ENCODE data around the gene CCL26.

Gene CCL26

GRCh38 chr7:75756991-75757676 is 14.9 kb downstream of the CCL26 start:
- H3K9me3 ChIP-seq (ENCODE audit: control insufficient read depth, insufficient read depth, low read length), result no peaks in the 10 kb centered on the region
- H3K4me1 ChIP-seq (ENCODE audit: control insufficient read depth, insufficient read depth, low read length), result no peaks in the 10 kb centered on the region
- H3K36me3 ChIP-seq (ENCODE audit: control insufficient read depth, insufficient read depth, low read length), result no peaks in the 10 kb centered on the region
- no peak overlapping the region for H3K4me3 ChIP-seq (ENCODE audit: low read depth, low read length)
- no peak overlapping the region for H3K9ac ChIP-seq (ENCODE audit: low read depth, low read length)
- no peaks in the 10 kb centered on the region for H3K27me3 ChIP-seq (ENCODE audit: control insufficient read depth, insufficient read depth, low read length)

- Histone ChIP-seq H3K9me3 (ENCODE audit: control insufficient read depth, insufficient read depth, low read length) (no peaks in the 10 kb centered on the region), H3K4me1 (ENCODE audit: control insufficient read depth, insufficient read depth, low read length) (no peaks in the 10 kb centered on the region), H3K27me3 (ENCODE audit: control insufficient read depth, insufficient read depth, low read length) (no peaks in the 10 kb centered on the region), H3K9ac (ENCODE audit: low read depth, low read length) (no peak overlapping the region), H3K36me3 (ENCODE audit: control insufficient read depth, insufficient read depth, low read length) (no peaks in the 10 kb centered on the region), H3K4me3 (ENCODE audit: low read depth, low read length) (no peak overlapping the region)
Measured at GRCh38 chr7:75756206-75756990, 15.6 kb downstream of the CCL26 start.

DNA sequence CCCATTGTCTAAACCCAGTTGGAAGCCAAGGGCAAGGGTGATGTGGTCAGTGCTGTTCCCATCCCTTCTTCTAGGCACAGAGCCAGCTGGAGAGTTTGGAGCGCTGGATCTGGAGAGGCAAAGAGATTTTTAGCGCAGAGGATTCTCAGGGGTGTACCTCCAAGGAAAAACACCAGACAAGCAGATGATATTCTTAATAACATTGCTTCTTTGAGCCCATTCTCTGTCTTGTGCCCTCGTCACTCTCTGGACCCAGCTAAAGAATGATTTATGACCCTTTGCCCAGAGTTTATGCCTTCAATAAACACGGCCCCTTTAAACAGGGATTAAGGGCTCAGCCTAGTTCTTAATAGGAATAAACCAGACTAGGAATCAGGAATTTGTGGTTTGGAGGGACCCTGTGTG is 28.6 kb downstream of the CCL26 start:
- Histone ChIP-seq H3K4me3 (ENCODE audit: low read depth, low read length) (no peak overlapping the region), H3K27me3 (ENCODE audit: control insufficient read depth, insufficient read depth, low read length) (no peaks in the 10 kb centered on the region), H3K4me1 (ENCODE audit: control insufficient read depth, insufficient read depth, low read length) (no peaks in the 10 kb centered on the region), H3K9me3 (ENCODE audit: control insufficient read depth, insufficient read depth, low read length) (no peaks in the 10 kb centered on the region), H3K36me3 (ENCODE audit: control insufficient read depth, insufficient read depth, low read length) (no peaks in the 10 kb centered on the region), H3K9ac (ENCODE audit: low read depth, low read length) (no peak overlapping the region)

- Histone ChIP-seq H3K9ac (ENCODE audit: low read depth, low read length) (no peak overlapping the region), H3K27me3 (ENCODE audit: control insufficient read depth, insufficient read depth, low read length) (peaks cover 7% of the 10 kb centered on the region), H3K4me1 (ENCODE audit: control insufficient read depth, insufficient read depth, low read length) (peaks cover 4% of the 10 kb centered on the region), H3K9me3 (ENCODE audit: control insufficient read depth, insufficient read depth, low read length) (no peaks in the 10 kb centered on the region), H3K36me3 (ENCODE audit: control insufficient read depth, insufficient read depth, low read length) (no peaks in the 10 kb centered on the region), H3K4me3 (ENCODE audit: low read depth, low read length) (peak overlapping the region; percentile 19)
Measured at GRCh38 chr7:75740846-75741497, 31.0 kb downstream of the CCL26 start.

DNA sequence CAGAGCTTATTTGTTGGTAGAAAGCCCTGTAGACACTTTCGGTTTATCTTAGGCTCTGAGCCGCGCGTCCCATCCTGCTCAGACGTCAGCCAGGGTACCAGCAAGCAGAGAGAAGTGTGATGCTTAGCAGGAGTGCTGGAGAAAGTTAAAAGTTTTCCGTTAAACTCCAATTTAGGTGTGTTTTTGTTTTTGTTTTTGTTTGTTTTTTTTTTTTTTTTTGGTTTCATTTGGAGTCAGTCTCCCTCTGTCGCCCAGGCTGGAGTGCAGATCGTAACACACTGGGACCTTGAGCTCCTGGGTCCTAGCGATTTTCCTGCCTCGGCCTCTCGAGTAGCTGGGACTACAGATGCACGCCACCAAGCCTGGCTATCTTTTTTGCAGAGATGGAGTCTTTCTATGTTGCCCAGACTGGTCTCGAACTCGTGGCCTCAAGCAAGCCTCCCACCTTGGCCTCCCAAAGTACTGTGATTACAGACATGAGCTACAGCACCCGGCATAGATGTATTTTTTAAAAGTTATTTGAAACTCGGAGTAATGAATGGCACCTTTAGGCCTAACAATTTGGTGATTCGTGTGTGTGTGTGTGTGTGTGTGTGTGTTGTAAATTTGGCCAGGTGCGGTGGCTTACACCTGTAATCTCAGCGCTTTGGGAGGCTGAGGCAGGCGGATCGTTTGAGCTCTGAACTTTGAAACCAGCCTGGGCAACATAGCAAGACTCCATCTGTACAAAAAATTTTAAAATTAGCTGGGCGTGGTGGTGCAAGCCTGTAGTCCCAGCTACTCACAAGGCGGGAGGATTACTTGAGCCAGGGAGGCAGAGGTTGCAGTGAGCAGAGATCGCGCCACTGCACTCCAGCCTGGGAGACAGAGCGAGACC is 32.0 kb downstream of the CCL26 start:
- H3K4me1 ChIP-seq (ENCODE audit: control insufficient read depth, insufficient read depth, low read length), result peaks cover 4% of the 10 kb centered on the region
- no peak overlapping the region for H3K9ac ChIP-seq (ENCODE audit: low read depth, low read length)
- no peaks in the 10 kb centered on the region for H3K9me3 ChIP-seq (ENCODE audit: control insufficient read depth, insufficient read depth, low read length)
- H3K36me3 ChIP-seq (ENCODE audit: control insufficient read depth, insufficient read depth, low read length), result no peaks in the 10 kb centered on the region
- peaks cover 7% of the 10 kb centered on the region for H3K27me3 ChIP-seq (ENCODE audit: control insufficient read depth, insufficient read depth, low read length)
- peak overlapping the region; percentile 76 for H3K4me3 ChIP-seq (ENCODE audit: low read depth, low read length)

DNA sequence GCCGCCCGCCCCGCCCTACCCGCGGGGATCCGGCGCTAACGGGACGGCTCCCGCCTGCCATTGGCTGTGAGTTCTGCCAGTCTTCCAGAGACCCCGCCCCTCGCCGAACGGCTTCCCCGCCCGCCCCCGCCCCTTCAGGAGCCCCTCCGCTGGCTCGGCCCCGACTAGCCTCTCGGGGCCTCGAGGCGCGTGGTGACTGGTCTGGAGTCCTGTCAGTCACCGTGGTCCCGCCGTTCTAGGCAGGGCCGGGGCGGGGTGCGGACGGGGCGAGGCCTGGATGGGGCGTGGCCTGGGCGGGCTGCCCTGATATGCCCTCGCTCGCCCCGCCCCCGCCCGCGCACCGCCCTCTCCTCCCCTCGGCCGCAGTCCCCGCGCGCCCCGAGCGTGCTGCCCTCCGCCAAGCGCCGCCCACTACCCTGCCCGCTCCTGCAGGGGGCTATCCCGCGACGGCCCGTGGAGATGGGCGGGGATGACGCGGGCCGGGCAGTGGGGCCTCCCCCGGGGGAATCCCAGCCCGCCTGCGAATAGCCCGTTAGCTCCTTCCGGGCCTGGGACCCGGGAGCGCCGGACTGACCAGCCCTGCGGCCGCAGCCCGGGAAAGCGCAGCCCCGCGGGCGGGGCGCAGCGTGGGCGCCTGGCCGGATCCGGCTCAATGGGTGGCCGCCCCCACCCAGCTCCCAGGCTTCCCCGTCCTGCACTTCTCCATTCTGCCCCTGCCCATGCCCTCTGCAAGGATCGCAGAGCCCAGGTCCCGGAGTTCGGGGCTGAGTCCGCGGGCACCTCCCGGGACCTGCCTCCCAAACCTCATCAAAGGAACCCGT is 32.8 kb downstream of the CCL26 start:
- H3K4me1 ChIP-seq (ENCODE audit: control insufficient read depth, insufficient read depth, low read length), result peaks cover 4% of the 10 kb centered on the region
- H3K4me3 ChIP-seq (ENCODE audit: low read depth, low read length), result peak overlapping the region; percentile 90
- H3K36me3 ChIP-seq (ENCODE audit: control insufficient read depth, insufficient read depth, low read length), result no peaks in the 10 kb centered on the region
- no peak overlapping the region for H3K9ac ChIP-seq (ENCODE audit: low read depth, low read length)
- no peaks in the 10 kb centered on the region for H3K9me3 ChIP-seq (ENCODE audit: control insufficient read depth, insufficient read depth, low read length)
- H3K27me3 ChIP-seq (ENCODE audit: control insufficient read depth, insufficient read depth, low read length), result peaks cover 7% of the 10 kb centered on the region

DNA sequence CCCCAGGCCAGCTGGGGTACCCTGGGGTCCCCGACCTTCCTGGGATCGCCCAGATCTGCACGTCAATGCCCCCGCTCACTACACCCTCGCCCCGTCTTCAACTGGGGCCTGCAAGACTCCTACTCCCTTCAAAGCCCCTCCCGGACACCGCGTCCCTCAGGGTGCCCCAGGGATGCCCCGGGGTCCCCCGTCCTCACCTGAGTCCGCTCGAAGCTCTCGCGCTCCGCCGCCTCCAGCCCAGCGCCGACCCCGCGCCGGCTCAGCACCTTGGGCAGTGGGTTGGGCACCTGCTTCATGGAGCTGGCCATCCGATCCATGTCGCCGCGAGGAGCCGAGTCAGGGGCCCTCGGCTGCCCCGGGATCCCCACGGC is 33.4 kb downstream of the CCL26 start, which contains the start of gene HIP1:
TSS of gene HIP1 (minus strand) at position 338 of the 371 bp plus-strand sequence. CDS start at position 317, 21 bp downstream.
- H3K9ac ChIP-seq (ENCODE audit: low read depth, low read length), result peak within 1 kb of the TSS; percentile 60
- H3K4me1 ChIP-seq (ENCODE audit: control insufficient read depth, insufficient read depth, low read length), result peaks cover 4% of the 10 kb centered on the region
- H3K9me3 ChIP-seq (ENCODE audit: control insufficient read depth, insufficient read depth, low read length), result no peaks in the 10 kb centered on the region
- H3K36me3 ChIP-seq (ENCODE audit: control insufficient read depth, insufficient read depth, low read length), result no peaks in the 10 kb centered on the region
- peaks cover 7% of the 10 kb centered on the region for H3K27me3 ChIP-seq (ENCODE audit: control insufficient read depth, insufficient read depth, low read length)
- peak within 1 kb of the TSS; percentile 90 for H3K4me3 ChIP-seq (ENCODE audit: low read depth, low read length)

DNA sequence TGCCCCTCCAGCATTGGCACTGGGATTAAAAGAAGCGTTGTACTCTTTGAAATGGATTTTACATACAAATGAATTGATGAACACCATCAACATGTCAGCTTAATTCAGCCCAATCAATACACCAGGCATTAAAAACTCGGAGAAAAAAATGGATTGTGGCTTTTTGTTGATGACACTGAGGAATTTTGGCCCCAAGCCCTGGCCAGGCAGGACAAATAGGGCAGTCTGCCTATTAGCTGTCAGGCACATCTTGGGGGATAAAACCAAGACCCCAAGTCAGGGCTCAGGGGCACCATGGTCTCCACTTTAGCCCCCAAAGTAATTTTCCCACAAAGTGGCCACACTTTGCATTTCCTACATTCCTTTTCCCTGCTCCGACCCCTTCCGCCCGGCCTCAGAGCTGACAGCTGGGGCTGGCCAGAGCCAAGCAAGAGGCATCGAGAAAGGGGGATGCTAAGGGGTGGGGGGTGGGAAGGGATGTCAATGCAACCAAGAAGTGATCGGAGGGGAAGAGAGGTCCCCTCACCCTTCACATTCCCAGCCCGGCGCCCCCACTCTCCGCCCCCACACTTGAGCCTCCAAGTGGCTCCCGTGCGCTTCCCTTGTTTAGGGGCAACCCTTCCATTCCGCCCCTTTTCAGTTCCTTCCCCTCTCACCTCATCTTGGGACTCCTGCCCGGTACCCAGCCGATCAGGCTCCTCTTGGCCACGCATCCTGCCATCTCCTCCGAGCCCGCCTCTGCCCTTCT is 34.0 kb downstream of the CCL26 start:
- peaks cover 4% of the 10 kb centered on the region for H3K4me1 ChIP-seq (ENCODE audit: control insufficient read depth, insufficient read depth, low read length)
- H3K9ac ChIP-seq (ENCODE audit: low read depth, low read length), result peak overlapping the region; percentile 60
- no peaks in the 10 kb centered on the region for H3K9me3 ChIP-seq (ENCODE audit: control insufficient read depth, insufficient read depth, low read length)
- no peaks in the 10 kb centered on the region for H3K36me3 ChIP-seq (ENCODE audit: control insufficient read depth, insufficient read depth, low read length)
- H3K4me3 ChIP-seq (ENCODE audit: low read depth, low read length), result peak overlapping the region; percentile 90
- peaks cover 7% of the 10 kb centered on the region for H3K27me3 ChIP-seq (ENCODE audit: control insufficient read depth, insufficient read depth, low read length)

- Histone ChIP-seq H3K36me3 (ENCODE audit: control insufficient read depth, insufficient read depth, low read length) (no peaks in the 10 kb centered on the region), H3K4me1 (ENCODE audit: control insufficient read depth, insufficient read depth, low read length) (peaks cover 4% of the 10 kb centered on the region), H3K9me3 (ENCODE audit: control insufficient read depth, insufficient read depth, low read length) (no peaks in the 10 kb centered on the region), H3K4me3 (ENCODE audit: low read depth, low read length) (no peak overlapping the region), H3K9ac (ENCODE audit: low read depth, low read length) (no peak overlapping the region), H3K27me3 (ENCODE audit: control insufficient read depth, insufficient read depth, low read length) (peaks cover 7% of the 10 kb centered on the region)
Measured at GRCh38 chr7:75735581-75736350, 36.2 kb downstream of the CCL26 start.
